A673 (cell line): ENCODE results near the gene HARBI1.

Source experiments
- EZH2 ChIP-seq: fragments of 200-600 bp; sonication (generic); IDR thresholded peaks from 2 replicates; pipeline ENCODE4 v1.6.1; 2017; ENCODE audit warnings: borderline replicate concordance, low read depth, mild to moderate bottlenecking, mixed read lengths, antibody characterized with exemption, low read length; ENCODE audit not compliant: poor library complexity, severe bottlenecking
- TF ChIP-seq, protein P1 (sequence below): fragments of 300-800, 200-600 bp; sonication (generic); conservative IDR thresholded peaks from 2 replicates; pipeline ENCODE4 v1.5.1; 2017; ENCODE audit warnings: low read depth, mild to moderate bottlenecking, antibody characterized with exemption, low read length, moderate library complexity, mixed read lengths

DNA sequence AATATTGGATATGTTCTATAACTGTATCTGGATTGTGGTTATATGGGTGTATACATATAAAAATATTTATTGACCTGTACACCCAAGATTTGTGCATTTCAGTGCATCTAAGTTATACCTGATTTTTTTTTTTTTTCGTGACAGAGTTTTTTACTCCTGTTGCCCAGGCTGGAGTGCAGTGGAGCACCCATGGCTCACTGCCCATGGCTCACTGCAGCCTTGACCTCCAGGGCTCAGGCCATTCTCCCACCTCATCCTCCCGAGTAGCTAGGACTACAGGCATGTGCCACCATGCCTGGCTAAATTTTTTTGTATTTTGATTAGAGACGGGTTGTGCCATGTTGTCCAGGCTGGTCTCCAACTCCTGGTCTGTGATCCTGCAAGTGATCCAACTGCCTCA, 24.6 kb upstream of the HARBI1 start:
- TF ChIP-seq, protein P1, sequence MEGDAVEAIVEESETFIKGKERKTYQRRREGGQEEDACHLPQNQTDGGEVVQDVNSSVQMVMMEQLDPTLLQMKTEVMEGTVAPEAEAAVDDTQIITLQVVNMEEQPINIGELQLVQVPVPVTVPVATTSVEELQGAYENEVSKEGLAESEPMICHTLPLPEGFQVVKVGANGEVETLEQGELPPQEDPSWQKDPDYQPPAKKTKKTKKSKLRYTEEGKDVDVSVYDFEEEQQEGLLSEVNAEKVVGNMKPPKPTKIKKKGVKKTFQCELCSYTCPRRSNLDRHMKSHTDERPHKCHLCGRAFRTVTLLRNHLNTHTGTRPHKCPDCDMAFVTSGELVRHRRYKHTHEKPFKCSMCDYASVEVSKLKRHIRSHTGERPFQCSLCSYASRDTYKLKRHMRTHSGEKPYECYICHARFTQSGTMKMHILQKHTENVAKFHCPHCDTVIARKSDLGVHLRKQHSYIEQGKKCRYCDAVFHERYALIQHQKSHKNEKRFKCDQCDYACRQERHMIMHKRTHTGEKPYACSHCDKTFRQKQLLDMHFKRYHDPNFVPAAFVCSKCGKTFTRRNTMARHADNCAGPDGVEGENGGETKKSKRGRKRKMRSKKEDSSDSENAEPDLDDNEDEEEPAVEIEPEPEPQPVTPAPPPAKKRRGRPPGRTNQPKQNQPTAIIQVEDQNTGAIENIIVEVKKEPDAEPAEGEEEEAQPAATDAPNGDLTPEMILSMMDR = no peak
- no peak for TF ChIP-seq EZH2
